Mucosa of descending colon (tissue), 3 donors: ENCODE measurements around the gene CLSTN2. TPM values are rescaled to one million over a fixed set of nuclear protein-coding genes. Genes with fewer than 3 reads are reported as not detected.

Source experiments
- ATAC-seq: fragments of 200-7000 bp; cut with Tn5 transposase; one replicate; pipeline ENCODE4 v1.9.1; 2020; ENCODE audit warnings: mild to moderate bottlenecking, moderate library complexity
- DNase-seq, 3 donors: peaks; one replicate each; pipeline ENCODE4 v3.0.0-alpha.2; 2020
- H3K36me3 ChIP-seq: fragments of 200-600 bp; one replicate; pipeline ENCODE4 v1.8.0; 2021; ENCODE audit warnings: low read depth, mild to moderate bottlenecking
- H3K4me1 ChIP-seq: fragments of 200-600 bp; one replicate; pipeline ENCODE4 v1.8.0; 2021; ENCODE audit warnings: low read depth, mild to moderate bottlenecking
- H3K4me3 ChIP-seq: fragments of 200-600 bp; one replicate; pipeline ENCODE4 v1.8.0; 2021; ENCODE audit warnings: mild to moderate bottlenecking
- H3K9me3 ChIP-seq: fragments of 200-600 bp; one replicate; pipeline ENCODE4 v1.8.0; 2021; ENCODE audit warnings: mild to moderate bottlenecking
- CTCF ChIP-seq: fragments of 200-600 bp; IDR thresholded peaks from one replicate; pipeline ENCODE4 v1.8.0; 2022; ENCODE audit warnings: antibody characterized with exemption, mild to moderate bottlenecking
- intact Hi-C, 2 donors: fragments of 100-400 bp; cut with DNase I in 1 of 2; cut with micrococcal nuclease in 1 of 2; formaldehyde crosslinking; loops; one replicate each; pipeline versions ENCODE4 v1.11.0 to v1.11.1; 2022; cut with DNase I, micrococcal nuclease
- total RNA-seq, 3 donors: library from RNA; stranded (reverse); fragmentation: NEBNext Ultra II Directional in 2 of 3; extraction: Animal tissue kit (Norgen Biotek cat#: 25700) in 2 of 3; gene quantifications; one replicate each; pipeline versions ENCODE4 v1.2.1 to v1.2.4, GENCODE V29; 2021 to 2023
- donor health status: DM: no; HTN: no; CAD: no; lungs with moderate emphysema.
- donor health status: DM: no; HTN: no; CAD: no.
- donor health status: DM: no; HTN: yes; CAD: no.

The CLSTN2 gene
- total RNA-seq, 3 donors from 2014 or later = 0.90 to 5.3 (median 2.5) TPM

- ATAC-seq (no peak), DNase-seq (no peak)
- H3K4me1 ChIP-seq = no peaks in the 10 kb centered on the region
- H3K36me3 ChIP-seq = no peaks in the 10 kb centered on the region
- no peaks in the 10 kb centered on the region for H3K9me3 ChIP-seq
- H3K4me3 ChIP-seq = no peak overlapping the region
- intact Hi-C loops = no loop called here
- no peak for TF ChIP-seq CTCF
These were observed 161.1 kb downstream of the CLSTN2 start for GRCh38 chr3:140096037-140096436.

- no peak for TF ChIP-seq CTCF
- H3K4me3 ChIP-seq = no peak overlapping the region
- H3K9me3 ChIP-seq = no peaks in the 10 kb centered on the region
- intact Hi-C loops = no loop called here
- DNase-seq = no peak
- no peaks in the 10 kb centered on the region for H3K36me3 ChIP-seq
- ATAC-seq = no peak
- no peaks in the 10 kb centered on the region for H3K4me1 ChIP-seq
These were observed 163.1 kb downstream of the CLSTN2 start for GRCh38 chr3:140097874-140098635.

GRCh38 chr3:140100479-140100878 lies 165.5 kb downstream of the CLSTN2 start:
- DNase-seq (no peak), ATAC-seq (no peak)
- TF ChIP-seq CTCF = no peak
- H3K9me3 ChIP-seq = no peaks in the 10 kb centered on the region
- no peaks in the 10 kb centered on the region for H3K4me1 ChIP-seq
- no peaks in the 10 kb centered on the region for H3K36me3 ChIP-seq
- intact Hi-C loops = no loop called here
- H3K4me3 ChIP-seq = no peak overlapping the region

GRCh38 chr3:140103166-140103565 lies 168.2 kb downstream of the CLSTN2 start:
- H3K9me3 ChIP-seq = no peaks in the 10 kb centered on the region
- H3K36me3 ChIP-seq = no peaks in the 10 kb centered on the region
- no peaks in the 10 kb centered on the region for H3K4me1 ChIP-seq
- H3K4me3 ChIP-seq = no peak overlapping the region
- intact Hi-C loops = no loop called here
- ATAC-seq (no peak), DNase-seq (no peak)
- no peak for TF ChIP-seq CTCF

GRCh38 chr3:140103986-140104645 lies 169.1 kb downstream of the CLSTN2 start:
- TF ChIP-seq CTCF = no peak
- ATAC-seq = no peak
- no peaks in the 10 kb centered on the region for H3K9me3 ChIP-seq
- intact Hi-C loops = no loop called here
- no peak for DNase-seq
- H3K4me3 ChIP-seq = no peak overlapping the region
- H3K4me1 ChIP-seq = no peaks in the 10 kb centered on the region
- H3K36me3 ChIP-seq = no peaks in the 10 kb centered on the region
